Natural killer cell treated with Interleukin-12 subunit alpha and Interleukin-12 subunit beta and Interleukin-15 and Interleukin-18, amount 100 ng/mL, for 72 hours (primary cell): ENCODE measurements around the gene CNTN4. TPM values are rescaled to one million over a fixed set of nuclear protein-coding genes. Genes with fewer than 3 reads are reported as not detected.

Experiments used
- ATAC-seq, 2 donors: fragments of 150-1000 bp; cut with Tn5 transposase in 1 of 2; sonication (Bioruptor Pico), chemical (Tn5 transposase) in 1 of 2; 2 replicates each; pipeline ENCODE4 v1.10.0; 2021
- DNase-seq: peaks from one replicate; pipeline ENCODE4 v3.0.0; 2022; ENCODE audit warnings: low spot score
- H3K27ac Mint-ChIP-seq, 2 donors: 1 replicate in 1 of 2; 2 replicates in 1 of 2; pipeline ENCODE4 v1.8.0; 2022; ENCODE audit warnings: mixed read lengths in 2 of 2, mild to moderate bottlenecking in 1 of 2, moderate library complexity in 1 of 2
- H3K27me3 Mint-ChIP-seq, 2 donors: 1 replicate in 1 of 2; 2 replicates in 1 of 2; pipeline ENCODE4 v1.8.0; 2022; ENCODE audit warnings: mixed read lengths in 2 of 2
- H3K36me3 Mint-ChIP-seq: one replicate; pipeline ENCODE4 v1.8.0; 2022; ENCODE audit warnings: mixed read lengths
- H3K4me1 Mint-ChIP-seq, 2 donors: 1 replicate in 1 of 2; 2 replicates in 1 of 2; pipeline ENCODE4 v1.8.0; 2022; ENCODE audit warnings: low read depth in 2 of 2, mixed read lengths in 2 of 2, mild to moderate bottlenecking in 1 of 2
- H3K4me3 Mint-ChIP-seq: one replicate; pipeline ENCODE4 v1.8.0; 2022; ENCODE audit warnings: mixed read lengths
- H3K9me3 Mint-ChIP-seq: 2 replicates; pipeline ENCODE4 v1.8.0; 2022; ENCODE audit warnings: mixed read lengths
- total RNA-seq, 2 donors: library from RNA; stranded (reverse); gene quantifications; one replicate each; pipeline ENCODE4 v1.2.3, GENCODE V29; 2022

The CNTN4 gene
- total RNA-seq, 2 donors from 2014 or later, result not detected

GRCh38 chr3:2937055-2937454 lies 838.4 kb downstream of the CNTN4 start:
- DNase-seq (no peak), ATAC-seq (no peak)
- Mint-ChIP-seq H3K4me3 (no peak overlapping the region), H3K4me1 (no peaks in the 10 kb centered on the region), H3K27ac (no peak overlapping the region), H3K27me3 (peaks cover 19 to 31% of the 10 kb centered on the region in 2 donors), H3K36me3 (no peaks in the 10 kb centered on the region), H3K9me3 (no peaks in the 10 kb centered on the region)

GRCh38 chr3:2937592-2937991 lies 838.9 kb downstream of the CNTN4 start:
- Mint-ChIP-seq H3K27ac (no peak overlapping the region), H3K27me3 (peaks cover 19 to 35% of the 10 kb centered on the region in 2 donors), H3K4me1 (no peaks in the 10 kb centered on the region), H3K4me3 (no peak overlapping the region), H3K9me3 (no peaks in the 10 kb centered on the region), H3K36me3 (no peaks in the 10 kb centered on the region)
- DNase-seq, result no peak
- ATAC-seq, result no peak

GRCh38 chr3:2938711-2939110 lies 840.0 kb downstream of the CNTN4 start:
- Mint-ChIP-seq H3K27me3 (peaks cover 17 to 40% of the 10 kb centered on the region in 2 donors), H3K4me3 (no peak overlapping the region), H3K4me1 (no peaks in the 10 kb centered on the region), H3K36me3 (no peaks in the 10 kb centered on the region), H3K9me3 (no peaks in the 10 kb centered on the region), H3K27ac (no peak overlapping the region)
- no peak for DNase-seq
- ATAC-seq, result no peak

- H3K27ac Mint-ChIP-seq, result no peak overlapping the region
- peaks cover 17 to 40% of the 10 kb centered on the region in 2 donors for H3K27me3 Mint-ChIP-seq
- no peak for DNase-seq
- no peak for ATAC-seq
- H3K4me1 Mint-ChIP-seq, result no peaks in the 10 kb centered on the region
- no peaks in the 10 kb centered on the region for H3K9me3 Mint-ChIP-seq
- H3K4me3 Mint-ChIP-seq, result no peak overlapping the region
- no peaks in the 10 kb centered on the region for H3K36me3 Mint-ChIP-seq
Observed at GRCh38 chr3:2940062-2940461, 841.4 kb downstream of the CNTN4 start.

- H3K27ac Mint-ChIP-seq, result no peak overlapping the region
- ATAC-seq, result no peak
Observed at GRCh38 chr3:2944628-2945027, 846.0 kb downstream of the CNTN4 start.

GRCh38 chr3:2945121-2945520 lies 846.5 kb downstream of the CNTN4 start:
- DNase-seq (no peak), ATAC-seq (no peak)
- Mint-ChIP-seq H3K4me1 (no peaks in the 10 kb centered on the region), H3K9me3 (no peaks in the 10 kb centered on the region), H3K27me3 (peaks cover 13 to 41% of the 10 kb centered on the region in 2 donors), H3K27ac (no peak overlapping the region), H3K4me3 (no peak overlapping the region), H3K36me3 (no peaks in the 10 kb centered on the region)

More at GRCh38 chr3:2944628-2945027, 846.0 kb downstream of the CNTN4 start:
- H3K4me3 Mint-ChIP-seq, result no peak overlapping the region
- no peaks in the 10 kb centered on the region for H3K36me3 Mint-ChIP-seq
- no peak for DNase-seq
- peaks cover 16 to 46% of the 10 kb centered on the region in 2 donors for H3K27me3 Mint-ChIP-seq
- H3K4me1 Mint-ChIP-seq, result no peaks in the 10 kb centered on the region
- H3K9me3 Mint-ChIP-seq, result no peaks in the 10 kb centered on the region

GRCh38 chr3:2947536-2947935 lies 848.9 kb downstream of the CNTN4 start:
- no peak overlapping the region for H3K4me3 Mint-ChIP-seq
- no peak overlapping the region for H3K27ac Mint-ChIP-seq
- DNase-seq (no peak), ATAC-seq (no peak)
- no peaks in the 10 kb centered on the region for H3K36me3 Mint-ChIP-seq
- H3K9me3 Mint-ChIP-seq, result no peaks in the 10 kb centered on the region
- H3K4me1 Mint-ChIP-seq, result no peaks in the 10 kb centered on the region
- H3K27me3 Mint-ChIP-seq, result peaks cover 5 to 21% of the 10 kb centered on the region in 2 donors

GRCh38 chr3:2948882-2949281 lies 850.2 kb downstream of the CNTN4 start:
- no peaks in the 10 kb centered on the region for H3K36me3 Mint-ChIP-seq
- no peak for DNase-seq
- peaks cover 12 to 20% of the 10 kb centered on the region in 2 donors for H3K27me3 Mint-ChIP-seq
- no peaks in the 10 kb centered on the region for H3K4me1 Mint-ChIP-seq
- ATAC-seq, result no peak
- H3K27ac Mint-ChIP-seq, result no peak overlapping the region
- peaks cover 5% of the 10 kb centered on the region for H3K9me3 Mint-ChIP-seq
- no peak overlapping the region for H3K4me3 Mint-ChIP-seq

GRCh38 chr3:2950159-2950558 lies 851.5 kb downstream of the CNTN4 start:
- ATAC-seq, result no peak

GRCh38 chr3:2957115-2957514 lies 858.4 kb downstream of the CNTN4 start:
- peaks cover 12 to 13% of the 10 kb centered on the region in 2 donors for H3K27me3 Mint-ChIP-seq
- DNase-seq (no peak), ATAC-seq (no peak)
- no peaks in the 10 kb centered on the region for H3K36me3 Mint-ChIP-seq
- H3K4me3 Mint-ChIP-seq, result no peak overlapping the region
- peaks cover 5% of the 10 kb centered on the region for H3K9me3 Mint-ChIP-seq
- H3K4me1 Mint-ChIP-seq, result no peaks in the 10 kb centered on the region
- H3K27ac Mint-ChIP-seq, result no peak overlapping the region

More at GRCh38 chr3:2950159-2950558, 851.5 kb downstream of the CNTN4 start:
- H3K4me1 Mint-ChIP-seq, result no peaks in the 10 kb centered on the region
- no peak overlapping the region for H3K4me3 Mint-ChIP-seq
- H3K9me3 Mint-ChIP-seq, result peaks cover 5% of the 10 kb centered on the region
- peaks cover 12 to 20% of the 10 kb centered on the region in 2 donors for H3K27me3 Mint-ChIP-seq
- no peaks in the 10 kb centered on the region for H3K36me3 Mint-ChIP-seq
- DNase-seq, result no peak
- H3K27ac Mint-ChIP-seq, result no peak overlapping the region

GRCh38 chr3:2958551-2958950 lies 859.9 kb downstream of the CNTN4 start:
- H3K4me3 Mint-ChIP-seq, result no peak overlapping the region
- H3K4me1 Mint-ChIP-seq, result no peaks in the 10 kb centered on the region
- peaks cover under 1% of the 10 kb centered on the region for H3K9me3 Mint-ChIP-seq
- DNase-seq (no peak), ATAC-seq (no peak)
- H3K27me3 Mint-ChIP-seq, result peaks cover 5 to 12% of the 10 kb centered on the region in 2 donors
- no peaks in the 10 kb centered on the region for H3K36me3 Mint-ChIP-seq
- no peak overlapping the region for H3K27ac Mint-ChIP-seq

- H3K36me3 Mint-ChIP-seq, result no peaks in the 10 kb centered on the region
- peaks cover 10 to 25% of the 10 kb centered on the region in 2 donors for H3K27me3 Mint-ChIP-seq
- no peak overlapping the region for H3K4me3 Mint-ChIP-seq
- no peak overlapping the region for H3K27ac Mint-ChIP-seq
- DNase-seq (no peak), ATAC-seq (no peak)
- no peaks in the 10 kb centered on the region for H3K9me3 Mint-ChIP-seq
- H3K4me1 Mint-ChIP-seq, result no peaks in the 10 kb centered on the region
Observed at GRCh38 chr3:2961576-2961975, 862.9 kb downstream of the CNTN4 start.

GRCh38 chr3:2967871-2968270 lies 869.2 kb downstream of the CNTN4 start:
- Mint-ChIP-seq H3K27me3 (peaks cover 14 to 32% of the 10 kb centered on the region in 2 donors), H3K9me3 (no peaks in the 10 kb centered on the region), H3K4me1 (no peaks in the 10 kb centered on the region), H3K36me3 (no peaks in the 10 kb centered on the region), H3K27ac (no peak overlapping the region), H3K4me3 (no peak overlapping the region)
- DNase-seq (no peak), ATAC-seq (no peak)

- no peak for ATAC-seq
- no peak for DNase-seq
- Mint-ChIP-seq H3K9me3 (no peaks in the 10 kb centered on the region), H3K4me1 (no peaks in the 10 kb centered on the region), H3K27me3 (peaks cover 16 to 35% of the 10 kb centered on the region in 2 donors), H3K36me3 (no peaks in the 10 kb centered on the region), H3K4me3 (no peak overlapping the region), H3K27ac (no peak overlapping the region)
Observed at GRCh38 chr3:2968475-2968874, 869.8 kb downstream of the CNTN4 start.

GRCh38 chr3:2976212-2976611 lies 877.5 kb downstream of the CNTN4 start:
- no peak for ATAC-seq
- no peaks in the 10 kb centered on the region for H3K9me3 Mint-ChIP-seq
- H3K4me3 Mint-ChIP-seq, result no peak overlapping the region
- peaks cover 15% of the 10 kb centered on the region in 2 donors for H3K27me3 Mint-ChIP-seq
- H3K4me1 Mint-ChIP-seq, result no peaks in the 10 kb centered on the region
- no peak for DNase-seq
- H3K36me3 Mint-ChIP-seq, result no peaks in the 10 kb centered on the region
- no peak overlapping the region for H3K27ac Mint-ChIP-seq
